HAP-1 (cell line): ENCODE results near the gene NUBP2.
A peak's percentile ranks its signal among the peaks of the same experiment; 100 is the strongest.

Source experiments
- DNase-seq, 2 experiments: peaks; one replicate each; pipeline ENCODE4 v3.0.0-alpha.2; 2016 to 2020; ENCODE audit warnings: low spot score in 2 of 2
- H3K27me3 ChIP-seq: fragments of 250-450 bp; sonication (Bioruptor Pico); 2 replicates; pipeline ENCODE4 v1.5.1; 2020; ENCODE audit warnings: low read depth, mild to moderate bottlenecking, moderate library complexity
- H3K36me3 ChIP-seq: fragments of 250-450 bp; sonication (Bioruptor Pico); replicated peaks from 2 replicates; pipeline ENCODE4 v1.5.1; 2020; ENCODE audit warnings: mild to moderate bottlenecking
- H3K4me1 ChIP-seq: fragments of 250-450 bp; sonication (Bioruptor Pico); 2 replicates; pipeline ENCODE4 v1.5.1; 2020; ENCODE audit warnings: mild to moderate bottlenecking
- H3K4me3 ChIP-seq: fragments of 250-450 bp; sonication (Bioruptor Pico); 2 replicates; pipeline ENCODE4 v1.5.1; 2020; ENCODE audit warnings: mild to moderate bottlenecking, moderate library complexity
- H3K9me3 ChIP-seq: fragments of 250-450 bp; sonication (Bioruptor Pico); 2 replicates; pipeline ENCODE4 v1.5.1; 2020; ENCODE audit warnings: mild to moderate bottlenecking, moderate library complexity
- in situ Hi-C: fragments of 300-500 bp; cut with MboI; formaldehyde crosslinking; loops from 3 replicates; pipeline ENCODE4 v1.14.3; 2020; ENCODE audit warnings: low sequenced_read_pairs, inconsistent platforms, mixed read lengths

Gene NUBP2

DNA sequence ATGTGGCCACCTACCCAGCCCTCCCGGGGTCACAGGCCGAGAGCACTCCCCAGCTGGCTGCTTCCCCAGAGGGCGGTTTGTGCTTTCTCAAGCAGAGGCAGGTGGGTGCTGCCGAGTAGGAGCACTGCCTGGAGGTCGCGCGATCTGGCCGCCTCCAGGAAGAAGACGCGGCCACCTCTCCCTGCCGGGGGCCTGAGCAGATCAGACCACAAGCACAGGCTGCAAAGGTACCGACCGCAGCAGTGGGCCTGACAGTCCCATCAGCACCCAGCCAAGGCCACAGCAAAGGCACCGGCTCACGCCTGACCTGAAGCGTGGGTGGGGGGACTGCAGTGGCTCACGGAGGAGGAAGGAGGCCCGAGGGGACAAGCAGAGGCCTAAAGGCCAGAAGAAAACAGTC lies 25.9 kb downstream of the NUBP2 start:
- Histone ChIP-seq H3K27me3 (no peaks in the 10 kb centered on the region), H3K4me1 (no peaks in the 10 kb centered on the region), H3K4me3 (no peak overlapping the region), H3K36me3 (peaks cover 22% of the 10 kb centered on the region), H3K9me3 (no peaks in the 10 kb centered on the region)
- in situ Hi-C loops, result no loop called here
- DNase-seq, result no peak

DNA sequence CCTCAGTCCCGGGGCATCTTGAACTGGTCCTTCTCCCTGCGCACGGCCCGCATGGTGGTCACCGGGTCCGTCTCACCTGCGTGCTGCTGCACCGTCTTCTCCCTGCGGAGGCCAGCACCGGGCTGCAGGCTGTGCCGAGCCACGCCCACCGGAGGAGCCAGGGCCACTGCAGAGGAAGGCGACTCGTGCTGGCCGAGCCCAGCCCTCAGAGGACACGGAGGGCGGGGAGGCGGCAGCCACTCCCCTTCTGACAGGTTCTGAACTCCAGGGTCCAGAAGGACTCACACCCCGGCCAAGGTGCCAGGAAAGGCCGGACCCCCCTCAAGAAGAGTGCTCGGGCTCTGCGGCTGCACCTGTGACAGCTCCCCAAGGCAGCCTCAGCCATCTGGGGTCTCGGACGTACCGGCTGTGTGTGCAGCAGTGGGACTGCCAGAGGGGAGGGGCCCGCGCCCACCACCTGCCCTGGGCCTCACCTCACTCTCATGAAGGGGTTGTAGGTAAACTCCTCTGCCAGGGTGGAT lies 26.6 kb downstream of the NUBP2 start:
- Histone ChIP-seq H3K36me3 (peaks cover 22% of the 10 kb centered on the region), H3K27me3 (no peaks in the 10 kb centered on the region), H3K9me3 (no peaks in the 10 kb centered on the region), H3K4me3 (no peak overlapping the region), H3K4me1 (no peaks in the 10 kb centered on the region)
- no peak for DNase-seq
- in situ Hi-C loops, result no loop called here

GRCh38 chr16:1810106-1810505 lies 27.3 kb downstream of the NUBP2 start:
- in situ Hi-C loops, result no loop called here
- Histone ChIP-seq H3K36me3 (peaks cover 22% of the 10 kb centered on the region), H3K4me3 (no peak overlapping the region), H3K27me3 (no peaks in the 10 kb centered on the region), H3K9me3 (no peaks in the 10 kb centered on the region), H3K4me1 (no peaks in the 10 kb centered on the region)
- no peak for DNase-seq

GRCh38 chr16:1810536-1810935 lies 27.8 kb downstream of the NUBP2 start:
- Histone ChIP-seq H3K27me3 (no peaks in the 10 kb centered on the region), H3K4me1 (no peaks in the 10 kb centered on the region), H3K4me3 (no peak overlapping the region), H3K36me3 (peaks cover 22% of the 10 kb centered on the region), H3K9me3 (no peaks in the 10 kb centered on the region)
- in situ Hi-C loops, result no loop called here
- DNase-seq, result no peak

DNA sequence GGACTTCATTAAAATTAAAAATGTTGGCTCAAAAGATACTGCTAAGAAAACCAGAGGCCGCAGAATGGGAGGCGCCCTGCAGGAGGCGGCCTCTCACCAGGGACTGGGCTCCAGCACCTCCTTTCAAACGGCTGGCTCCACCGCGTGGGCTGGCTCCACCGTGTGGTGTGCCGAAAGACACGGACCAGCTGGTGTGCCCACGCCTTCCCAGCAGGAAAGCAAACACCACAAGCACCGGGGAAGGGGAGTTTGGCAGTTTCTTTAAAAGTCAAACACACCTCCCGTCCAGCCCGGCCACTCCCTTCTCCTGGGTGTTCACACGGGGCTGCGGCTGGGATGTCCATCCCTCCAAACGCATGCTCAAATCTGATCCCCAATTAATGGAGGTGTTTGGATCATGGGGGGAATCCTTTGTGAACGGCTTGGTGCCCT lies 30.0 kb downstream of the NUBP2 start:
- Histone ChIP-seq H3K4me1 (no peaks in the 10 kb centered on the region), H3K4me3 (no peak overlapping the region), H3K36me3 (peaks cover 25% of the 10 kb centered on the region), H3K27me3 (no peaks in the 10 kb centered on the region), H3K9me3 (no peaks in the 10 kb centered on the region)
- DNase-seq, result peak; percentile 6 to 66
- in situ Hi-C loops, result no loop called here

GRCh38 chr16:1815461-1815860 lies 32.7 kb downstream of the NUBP2 start:
- H3K9me3 ChIP-seq, result no peaks in the 10 kb centered on the region
- H3K27me3 ChIP-seq, result no peaks in the 10 kb centered on the region
- H3K4me3 ChIP-seq, result no peak overlapping the region
- no peak for DNase-seq
- in situ Hi-C loops, result no loop called here
- H3K36me3 ChIP-seq, result peaks cover 10% of the 10 kb centered on the region; the same call in 1 of the 2 replicates
- H3K4me1 ChIP-seq, result no peaks in the 10 kb centered on the region

DNA sequence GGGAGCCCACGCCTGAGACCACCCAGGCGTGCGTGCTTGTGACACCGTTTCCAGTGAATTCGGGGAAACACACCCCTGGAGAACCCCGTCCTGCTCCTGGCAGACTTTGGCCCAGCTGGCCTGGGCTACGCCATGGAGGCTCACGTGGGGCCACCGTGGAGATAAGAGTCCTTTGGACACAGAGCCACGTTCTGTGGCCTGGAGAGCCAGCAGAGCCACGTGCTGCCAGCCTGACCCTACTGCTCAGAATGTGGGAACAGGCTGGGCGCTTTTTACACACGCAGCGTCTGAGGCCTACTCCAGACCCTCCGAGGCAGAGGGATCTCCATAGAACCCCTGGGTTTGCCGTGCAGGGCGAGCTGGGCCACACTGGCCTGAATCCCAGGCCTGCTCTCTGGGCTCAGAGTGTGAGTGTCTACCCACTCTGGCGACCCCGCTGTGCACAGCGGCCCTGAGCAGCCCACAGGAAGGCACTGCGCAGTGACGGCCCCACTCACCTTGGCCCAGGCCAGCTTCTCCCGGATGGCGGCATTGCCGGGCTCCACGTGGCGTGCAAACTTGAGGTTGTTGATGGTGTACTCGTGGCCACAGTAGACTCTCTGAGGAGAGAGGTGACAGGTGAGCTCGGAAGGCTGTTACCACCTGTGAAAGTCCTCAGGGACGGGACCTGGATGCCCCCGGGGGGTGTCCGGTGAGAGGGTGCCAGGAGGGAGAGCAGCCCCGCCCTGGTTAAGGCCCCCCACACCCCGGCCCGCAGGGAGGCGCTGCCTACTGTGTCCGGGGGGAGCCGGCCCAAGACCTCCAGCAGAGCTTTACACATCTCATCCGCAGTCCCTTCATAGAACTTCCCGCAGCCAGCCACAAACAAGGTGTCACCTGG lies 33.9 kb downstream of the NUBP2 start:
- Histone ChIP-seq H3K27me3 (no peaks in the 10 kb centered on the region), H3K4me1 (no peaks in the 10 kb centered on the region), H3K4me3 (no peak overlapping the region), H3K36me3 (peaks cover 10% of the 10 kb centered on the region; the same call in 1 of the 2 replicates), H3K9me3 (no peaks in the 10 kb centered on the region)
- DNase-seq, result no peak
- in situ Hi-C loops, result no loop called here

- Histone ChIP-seq H3K36me3 (peaks cover 10% of the 10 kb centered on the region; the same call in 1 of the 2 replicates), H3K4me3 (no peak overlapping the region), H3K9me3 (no peaks in the 10 kb centered on the region), H3K27me3 (no peaks in the 10 kb centered on the region), H3K4me1 (no peaks in the 10 kb centered on the region)
- in situ Hi-C loops, result no loop called here
- DNase-seq, result no peak
Observed at GRCh38 chr16:1817276-1817589, 34.5 kb downstream of the NUBP2 start.

GRCh38 chr16:1817716-1818115 lies 35.0 kb downstream of the NUBP2 start:
- H3K36me3 ChIP-seq, result peaks cover 10% of the 10 kb centered on the region; the same call in 1 of the 2 replicates
- H3K9me3 ChIP-seq, result no peaks in the 10 kb centered on the region
- H3K27me3 ChIP-seq, result no peaks in the 10 kb centered on the region
- no peaks in the 10 kb centered on the region for H3K4me1 ChIP-seq
- H3K4me3 ChIP-seq, result no peak overlapping the region
- in situ Hi-C loops, result no loop called here
- DNase-seq, result no peak

DNA sequence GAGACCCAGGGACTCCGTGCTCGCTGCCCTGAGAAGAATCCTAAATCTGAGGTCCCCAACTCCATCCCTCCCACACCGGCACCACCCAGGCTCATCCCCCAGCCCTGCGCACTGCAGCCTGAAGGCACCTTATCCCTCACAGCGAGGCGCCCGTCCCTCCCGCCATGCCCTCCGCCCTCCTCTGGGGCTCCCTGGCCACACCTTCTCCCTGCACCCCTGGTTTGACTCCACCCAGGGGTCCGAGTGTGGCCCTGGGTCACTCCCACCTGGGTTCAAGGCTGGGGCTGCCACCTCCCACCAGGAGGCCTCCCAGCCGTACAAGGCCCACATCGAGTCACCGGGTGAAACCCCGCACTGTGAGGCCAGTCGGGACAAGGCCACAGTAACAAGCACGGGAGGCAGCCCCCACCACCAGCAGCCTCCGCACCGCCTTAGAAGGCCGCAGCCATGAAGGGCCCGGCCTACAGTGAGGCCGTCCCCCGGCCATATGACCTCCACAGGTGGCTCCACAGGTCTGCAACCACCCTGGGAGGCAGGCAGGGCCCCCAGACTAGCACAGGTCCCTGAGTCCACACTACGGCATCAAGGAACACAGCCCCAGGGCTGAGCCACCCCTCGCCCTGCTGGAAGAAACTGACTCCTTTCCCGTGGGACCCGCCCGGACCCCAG lies 35.6 kb downstream of the NUBP2 start:
- no peaks in the 10 kb centered on the region for H3K4me1 ChIP-seq
- H3K4me3 ChIP-seq, result no peak overlapping the region
- no peak for DNase-seq
- no peaks in the 10 kb centered on the region for H3K9me3 ChIP-seq
- in situ Hi-C loops, result no loop called here
- H3K27me3 ChIP-seq, result no peaks in the 10 kb centered on the region
- H3K36me3 ChIP-seq, result peaks cover 10% of the 10 kb centered on the region; the same call in 1 of the 2 replicates

DNA sequence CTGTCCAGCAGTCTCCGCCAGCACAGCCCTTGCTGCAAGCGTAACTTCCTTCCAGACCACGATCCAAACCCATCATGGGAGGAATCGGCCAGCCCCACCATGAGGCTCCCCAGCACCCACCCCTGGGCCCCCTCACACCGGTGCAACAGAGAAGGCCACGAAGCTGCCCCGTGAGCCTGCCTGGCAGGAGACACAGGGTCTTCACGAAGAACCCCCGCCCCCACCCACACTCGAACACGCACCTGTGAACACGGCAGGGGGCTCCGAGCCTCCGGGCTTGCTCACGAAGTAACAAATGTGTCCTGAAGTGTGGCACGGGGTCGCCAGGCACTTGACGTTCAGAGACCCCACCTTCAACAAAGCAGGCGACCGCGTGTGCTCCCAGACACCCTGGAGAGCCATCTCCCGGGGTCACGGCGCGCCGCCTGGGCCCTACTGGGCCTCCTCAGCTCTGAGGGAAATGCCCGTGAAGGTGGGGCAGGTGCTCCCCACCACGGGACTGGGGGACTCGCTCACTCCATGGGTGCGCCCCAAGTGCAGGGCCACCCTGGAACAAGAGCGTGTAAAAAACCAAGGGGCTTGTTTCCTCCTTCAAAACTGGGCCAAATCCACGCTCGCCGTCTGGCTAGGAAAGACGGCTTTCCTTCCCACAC lies 36.2 kb downstream of the NUBP2 start:
- no peaks in the 10 kb centered on the region for H3K9me3 ChIP-seq
- H3K27me3 ChIP-seq, result no peaks in the 10 kb centered on the region
- H3K4me1 ChIP-seq, result no peaks in the 10 kb centered on the region
- peaks cover 10% of the 10 kb centered on the region; the same call in 1 of the 2 replicates for H3K36me3 ChIP-seq
- DNase-seq, result no peak
- in situ Hi-C loops, result no loop called here
- no peak overlapping the region for H3K4me3 ChIP-seq

DNA sequence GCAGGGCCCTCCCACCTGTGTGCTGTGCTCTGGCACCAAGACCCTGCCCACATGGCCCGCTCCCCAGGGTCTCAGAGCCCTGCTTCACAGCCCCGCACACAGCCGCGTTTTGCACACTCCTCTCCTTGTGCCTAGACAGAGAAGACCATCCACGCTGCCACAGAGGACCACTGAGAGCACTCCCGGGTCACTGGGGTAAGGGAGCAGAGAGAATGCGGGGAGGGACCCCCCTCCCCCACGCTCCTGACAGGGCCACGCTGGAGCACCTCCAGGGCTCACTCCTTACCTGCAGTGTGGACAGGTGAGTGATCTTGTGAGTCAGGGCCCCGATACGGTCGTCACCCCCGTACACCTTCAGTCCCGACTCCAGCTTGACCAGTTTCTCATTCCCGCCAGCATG lies 36.9 kb downstream of the NUBP2 start:
- Histone ChIP-seq H3K4me3 (no peak overlapping the region), H3K9me3 (no peaks in the 10 kb centered on the region), H3K4me1 (no peaks in the 10 kb centered on the region), H3K36me3 (peaks cover 10% of the 10 kb centered on the region; the same call in 1 of the 2 replicates), H3K27me3 (no peaks in the 10 kb centered on the region)
- no peak for DNase-seq
- in situ Hi-C loops, result no loop called here

- no peaks in the 10 kb centered on the region for H3K9me3 ChIP-seq
- DNase-seq, result no peak
- no peaks in the 10 kb centered on the region for H3K27me3 ChIP-seq
- H3K4me3 ChIP-seq, result no peak overlapping the region
- in situ Hi-C loops, result no loop called here
- no peaks in the 10 kb centered on the region for H3K4me1 ChIP-seq
- H3K36me3 ChIP-seq, result peaks cover 10% of the 10 kb centered on the region; the same call in 1 of the 2 replicates
Observed at GRCh38 chr16:1820096-1820945, 37.6 kb downstream of the NUBP2 start.
